Fibroblast of lung (primary cell): Measurements from ENCODE around the gene MANBA. TPM values are rescaled to one million over a fixed set of nuclear protein-coding genes. Genes with fewer than 3 reads are reported as not detected.

Experiments
- DNase-seq, 2 donors: peaks; one replicate each; pipeline versions ENCODE4 v3.0.0 to v3.0.0-alpha.2; 2010; ENCODE audit warnings: low read depth in 2 of 2
- H2AFZ ChIP-seq: 2 replicates; pipeline ENCODE4 v1.5.1; 2012; ENCODE audit warnings: low read length, control low read depth, inconsistent platforms
- H3K27ac ChIP-seq: 2 replicates; pipeline ENCODE4 v1.5.1; 2011; ENCODE audit warnings: low read length, control low read depth; ENCODE audit not compliant: insufficient read depth
- H3K27me3 ChIP-seq: 2 replicates; pipeline ENCODE4 v1.5.1; 2011; ENCODE audit warnings: mild to moderate bottlenecking, low read length; ENCODE audit not compliant: control insufficient read depth, insufficient read depth
- H3K36me3 ChIP-seq: 2 replicates; pipeline ENCODE4 v1.5.1; 2011; ENCODE audit warnings: low read length; ENCODE audit not compliant: control insufficient read depth, insufficient read depth
- H3K4me1 ChIP-seq: 2 replicates; pipeline ENCODE4 v1.5.1; 2011; ENCODE audit warnings: low read length; ENCODE audit not compliant: control insufficient read depth, insufficient read depth; ENCODE audit errors: extremely low read depth
- H3K4me2 ChIP-seq: 2 replicates; pipeline ENCODE4 v1.5.1; 2011; ENCODE audit warnings: low read length, control low read depth; ENCODE audit not compliant: insufficient read depth; ENCODE audit errors: extremely low read depth
- H3K4me3 ChIP-seq, 4 experiments: fragments of 200-600 bp in 1 of 4; sonication (generic) in 1 of 4; replicated peaks in 1 of 4; 2 replicates each; pipeline ENCODE4 v1.5.1; 2011 to 2016; ENCODE audit warnings: low read length in 4 of 4, low read depth in 3 of 4, mild to moderate bottlenecking in 3 of 4, control low read depth in 2 of 4, inconsistent platforms in 1 of 4, mixed read lengths in 1 of 4; ENCODE audit not compliant: insufficient read depth in 1 of 4; ENCODE audit errors: control extremely low read depth in 1 of 4
- H3K79me2 ChIP-seq: 2 replicates; pipeline ENCODE4 v1.5.1; 2012; ENCODE audit warnings: mild to moderate bottlenecking, low read length, inconsistent platforms; ENCODE audit not compliant: control insufficient read depth, insufficient read depth
- H3K9ac ChIP-seq: 2 replicates; pipeline ENCODE4 v1.5.1; 2011; ENCODE audit warnings: mild to moderate bottlenecking, low read length, control low read depth; ENCODE audit not compliant: insufficient read depth
- H3K9me3 ChIP-seq: 2 replicates; pipeline ENCODE4 v1.5.1; 2012; ENCODE audit warnings: low read depth, low read length; ENCODE audit not compliant: control insufficient read depth, insufficient read depth
- H4K20me1 ChIP-seq: 2 replicates; pipeline ENCODE4 v1.5.1; 2011; ENCODE audit warnings: low read length; ENCODE audit not compliant: control insufficient read depth, insufficient read depth; ENCODE audit errors: extremely low read depth
- EZH2 ChIP-seq: IDR thresholded peaks from 2 replicates; pipeline ENCODE4 v1.5.1; 2012; ENCODE audit warnings: low read length, control low read depth, mild to moderate bottlenecking; ENCODE audit errors: missing control alignments
- polyA minus RNA-seq: library from RNA; depleted of rRNA, polyadenylated mRNA; stranded (reverse); fragments of >200 nt; gene quantifications from 2 replicates; pipeline ENCODE4 v1.2.3, GENCODE V29; 2011; ENCODE audit warnings: low replicate concordance
- polyA plus RNA-seq, 2 donors: library from polyadenylated mRNA; depleted of rRNA in 1 of 2; stranded (reverse) in 1 of 2; unstranded in 1 of 2; fragments of >200 nt; gene quantifications; 2 replicates each; pipeline ENCODE4 v1.2.1, GENCODE V29; 2011 to 2012; ENCODE audit warnings: missing spikeins in 1 of 2
- total RNA-seq: library from RNA; depleted of rRNA; stranded (reverse); fragments of >200 nt; gene quantifications from 2 replicates; pipeline ENCODE4 v1.2.1, GENCODE V29; 2014
- TF ChIP-seq, protein P1 (sequence below), 2 donors: IDR thresholded peaks in 1 of 2; conservative IDR thresholded peaks in 1 of 2; 1 replicate in 1 of 2; 2 replicates in 1 of 2; pipeline ENCODE4 v1.5.1; 2011 to 2012; ENCODE audit warnings: low read length in 2 of 2, control low read depth in 1 of 2, inconsistent platforms in 1 of 2, low read depth in 1 of 2, mild to moderate bottlenecking in 1 of 2

The MANBA gene
- total RNA-seq (59.1 and 97.9 TPM in 2 replicates), polyA plus RNA-seq (12.5 and 13.4 TPM in 2 replicates), polyA minus RNA-seq (3.2 and 6.5 TPM in 2 replicates)
- 20.3 and 21.4 TPM in 2 replicates for polyA plus RNA-seq (2012)

- Histone ChIP-seq H3K27ac (peak within 1 kb of the TSS; percentile 72), H3K4me2 (peak within 1 kb of the TSS; percentile 92), H2AFZ (peak within 1 kb of the TSS; percentile 98), H3K79me2 (peaks cover 13% of the 10 kb centered on the region), H4K20me1 (no peaks in the 10 kb centered on the region), H3K4me1 (no peaks in the 10 kb centered on the region), H3K36me3 (no peaks in the 10 kb centered on the region), H3K9ac (peak within 1 kb of the TSS; percentile 64), H3K9me3 (no peaks in the 10 kb centered on the region), H3K27me3 (no peaks in the 10 kb centered on the region), H3K4me3 (peak within 1 kb of the TSS; percentile 63 to 93 (median 83))
- DNase-seq, result peak; percentile 70 to 78
- no peak for TF ChIP-seq EZH2
- TF ChIP-seq, protein P1, sequence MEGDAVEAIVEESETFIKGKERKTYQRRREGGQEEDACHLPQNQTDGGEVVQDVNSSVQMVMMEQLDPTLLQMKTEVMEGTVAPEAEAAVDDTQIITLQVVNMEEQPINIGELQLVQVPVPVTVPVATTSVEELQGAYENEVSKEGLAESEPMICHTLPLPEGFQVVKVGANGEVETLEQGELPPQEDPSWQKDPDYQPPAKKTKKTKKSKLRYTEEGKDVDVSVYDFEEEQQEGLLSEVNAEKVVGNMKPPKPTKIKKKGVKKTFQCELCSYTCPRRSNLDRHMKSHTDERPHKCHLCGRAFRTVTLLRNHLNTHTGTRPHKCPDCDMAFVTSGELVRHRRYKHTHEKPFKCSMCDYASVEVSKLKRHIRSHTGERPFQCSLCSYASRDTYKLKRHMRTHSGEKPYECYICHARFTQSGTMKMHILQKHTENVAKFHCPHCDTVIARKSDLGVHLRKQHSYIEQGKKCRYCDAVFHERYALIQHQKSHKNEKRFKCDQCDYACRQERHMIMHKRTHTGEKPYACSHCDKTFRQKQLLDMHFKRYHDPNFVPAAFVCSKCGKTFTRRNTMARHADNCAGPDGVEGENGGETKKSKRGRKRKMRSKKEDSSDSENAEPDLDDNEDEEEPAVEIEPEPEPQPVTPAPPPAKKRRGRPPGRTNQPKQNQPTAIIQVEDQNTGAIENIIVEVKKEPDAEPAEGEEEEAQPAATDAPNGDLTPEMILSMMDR (conservative IDR thresholded peaks at IDR 0.05 in 1 of 2, IDR thresholded peaks at IDR 0.05 in 1 of 2; ENCODE audit: low read depth in 1 of 2, low read length in 2 of 2), result no peak
Measured at GRCh38 chr4:102760645-102761295, at the start of gene MANBA. TSS of gene MANBA (minus strand) at chr4:102760968. CDS start at chr4:102760894, 74 bp downstream.

- no peak overlapping the region for H3K27ac ChIP-seq
- H3K36me3 ChIP-seq, result peaks cover 3% of the 10 kb centered on the region
- peak overlapping the region in 1 of 4 experiments; percentile 23 for H3K4me3 ChIP-seq
- no peaks in the 10 kb centered on the region for H3K27me3 ChIP-seq
- TF ChIP-seq EZH2, result no peak
- TF ChIP-seq, protein P1 (conservative IDR thresholded peaks at IDR 0.05 in 1 of 2, IDR thresholded peaks at IDR 0.05 in 1 of 2; ENCODE audit: low read depth in 1 of 2, low read length in 2 of 2), result no peak
- H2AFZ ChIP-seq, result no peak overlapping the region
- peaks cover 5% of the 10 kb centered on the region for H3K4me1 ChIP-seq
- no peak overlapping the region for H3K9ac ChIP-seq
- peaks cover 100% of the 10 kb centered on the region for H3K79me2 ChIP-seq
- H3K4me2 ChIP-seq, result peak overlapping the region; percentile 46
- H3K9me3 ChIP-seq, result no peaks in the 10 kb centered on the region
- peak; percentile 44 to 51 for DNase-seq
- no peaks in the 10 kb centered on the region for H4K20me1 ChIP-seq
Measured at GRCh38 chr4:102809691-102810090, 48.9 kb upstream of the MANBA start.

GRCh38 chr4:102809190-102809589 is 48.4 kb upstream of the MANBA start:
- no peak overlapping the region for H3K27ac ChIP-seq
- no peak overlapping the region for H3K4me2 ChIP-seq
- H3K4me3 ChIP-seq, result no peak overlapping the region
- no peak overlapping the region for H2AFZ ChIP-seq
- H3K27me3 ChIP-seq, result no peaks in the 10 kb centered on the region
- H3K9ac ChIP-seq, result no peak overlapping the region
- peaks cover 100% of the 10 kb centered on the region for H3K79me2 ChIP-seq
- peaks cover 5% of the 10 kb centered on the region for H3K4me1 ChIP-seq
- DNase-seq, result no peak
- no peaks in the 10 kb centered on the region for H4K20me1 ChIP-seq
- TF ChIP-seq, protein P1 (conservative IDR thresholded peaks at IDR 0.05 in 1 of 2, IDR thresholded peaks at IDR 0.05 in 1 of 2; ENCODE audit: low read depth in 1 of 2, low read length in 2 of 2), result no peak
- no peak for TF ChIP-seq EZH2
- H3K36me3 ChIP-seq, result peaks cover 4% of the 10 kb centered on the region
- H3K9me3 ChIP-seq, result no peaks in the 10 kb centered on the region
